ENCODE measurements around the gene CYP1A2. TPM values are rescaled to one million over a fixed set of nuclear protein-coding genes. Genes with fewer than 3 reads are reported as not detected.

The CYP1A2 gene
- total and polyA plus RNA-seq, 9 of the 15 experiments (the other 6 are each of a cell fraction or from before 2014, with no cell fraction given) = not detected

DNA sequence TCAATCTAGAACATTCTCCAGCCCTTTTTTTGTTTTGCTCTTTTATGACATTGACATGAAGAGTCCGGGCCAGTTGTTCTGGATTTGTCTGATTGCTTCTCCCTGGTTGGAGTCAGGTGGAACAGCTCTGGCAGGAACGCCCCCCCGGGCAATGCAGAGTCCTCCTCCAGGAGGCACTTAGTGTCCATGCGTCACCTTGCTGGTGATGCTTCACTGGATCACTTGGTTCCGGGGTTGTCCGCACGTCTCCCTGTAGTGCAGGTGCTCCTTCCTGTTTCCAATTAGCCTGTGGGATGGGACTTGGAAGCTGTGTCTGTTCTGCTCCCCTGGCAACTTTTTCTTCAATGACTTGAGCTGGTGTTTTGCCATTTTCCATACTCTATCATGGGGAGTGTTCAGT lies 43.0 kb downstream of the CYP1A2 start (continued):
- TF ChIP-seq, protein P1, sequence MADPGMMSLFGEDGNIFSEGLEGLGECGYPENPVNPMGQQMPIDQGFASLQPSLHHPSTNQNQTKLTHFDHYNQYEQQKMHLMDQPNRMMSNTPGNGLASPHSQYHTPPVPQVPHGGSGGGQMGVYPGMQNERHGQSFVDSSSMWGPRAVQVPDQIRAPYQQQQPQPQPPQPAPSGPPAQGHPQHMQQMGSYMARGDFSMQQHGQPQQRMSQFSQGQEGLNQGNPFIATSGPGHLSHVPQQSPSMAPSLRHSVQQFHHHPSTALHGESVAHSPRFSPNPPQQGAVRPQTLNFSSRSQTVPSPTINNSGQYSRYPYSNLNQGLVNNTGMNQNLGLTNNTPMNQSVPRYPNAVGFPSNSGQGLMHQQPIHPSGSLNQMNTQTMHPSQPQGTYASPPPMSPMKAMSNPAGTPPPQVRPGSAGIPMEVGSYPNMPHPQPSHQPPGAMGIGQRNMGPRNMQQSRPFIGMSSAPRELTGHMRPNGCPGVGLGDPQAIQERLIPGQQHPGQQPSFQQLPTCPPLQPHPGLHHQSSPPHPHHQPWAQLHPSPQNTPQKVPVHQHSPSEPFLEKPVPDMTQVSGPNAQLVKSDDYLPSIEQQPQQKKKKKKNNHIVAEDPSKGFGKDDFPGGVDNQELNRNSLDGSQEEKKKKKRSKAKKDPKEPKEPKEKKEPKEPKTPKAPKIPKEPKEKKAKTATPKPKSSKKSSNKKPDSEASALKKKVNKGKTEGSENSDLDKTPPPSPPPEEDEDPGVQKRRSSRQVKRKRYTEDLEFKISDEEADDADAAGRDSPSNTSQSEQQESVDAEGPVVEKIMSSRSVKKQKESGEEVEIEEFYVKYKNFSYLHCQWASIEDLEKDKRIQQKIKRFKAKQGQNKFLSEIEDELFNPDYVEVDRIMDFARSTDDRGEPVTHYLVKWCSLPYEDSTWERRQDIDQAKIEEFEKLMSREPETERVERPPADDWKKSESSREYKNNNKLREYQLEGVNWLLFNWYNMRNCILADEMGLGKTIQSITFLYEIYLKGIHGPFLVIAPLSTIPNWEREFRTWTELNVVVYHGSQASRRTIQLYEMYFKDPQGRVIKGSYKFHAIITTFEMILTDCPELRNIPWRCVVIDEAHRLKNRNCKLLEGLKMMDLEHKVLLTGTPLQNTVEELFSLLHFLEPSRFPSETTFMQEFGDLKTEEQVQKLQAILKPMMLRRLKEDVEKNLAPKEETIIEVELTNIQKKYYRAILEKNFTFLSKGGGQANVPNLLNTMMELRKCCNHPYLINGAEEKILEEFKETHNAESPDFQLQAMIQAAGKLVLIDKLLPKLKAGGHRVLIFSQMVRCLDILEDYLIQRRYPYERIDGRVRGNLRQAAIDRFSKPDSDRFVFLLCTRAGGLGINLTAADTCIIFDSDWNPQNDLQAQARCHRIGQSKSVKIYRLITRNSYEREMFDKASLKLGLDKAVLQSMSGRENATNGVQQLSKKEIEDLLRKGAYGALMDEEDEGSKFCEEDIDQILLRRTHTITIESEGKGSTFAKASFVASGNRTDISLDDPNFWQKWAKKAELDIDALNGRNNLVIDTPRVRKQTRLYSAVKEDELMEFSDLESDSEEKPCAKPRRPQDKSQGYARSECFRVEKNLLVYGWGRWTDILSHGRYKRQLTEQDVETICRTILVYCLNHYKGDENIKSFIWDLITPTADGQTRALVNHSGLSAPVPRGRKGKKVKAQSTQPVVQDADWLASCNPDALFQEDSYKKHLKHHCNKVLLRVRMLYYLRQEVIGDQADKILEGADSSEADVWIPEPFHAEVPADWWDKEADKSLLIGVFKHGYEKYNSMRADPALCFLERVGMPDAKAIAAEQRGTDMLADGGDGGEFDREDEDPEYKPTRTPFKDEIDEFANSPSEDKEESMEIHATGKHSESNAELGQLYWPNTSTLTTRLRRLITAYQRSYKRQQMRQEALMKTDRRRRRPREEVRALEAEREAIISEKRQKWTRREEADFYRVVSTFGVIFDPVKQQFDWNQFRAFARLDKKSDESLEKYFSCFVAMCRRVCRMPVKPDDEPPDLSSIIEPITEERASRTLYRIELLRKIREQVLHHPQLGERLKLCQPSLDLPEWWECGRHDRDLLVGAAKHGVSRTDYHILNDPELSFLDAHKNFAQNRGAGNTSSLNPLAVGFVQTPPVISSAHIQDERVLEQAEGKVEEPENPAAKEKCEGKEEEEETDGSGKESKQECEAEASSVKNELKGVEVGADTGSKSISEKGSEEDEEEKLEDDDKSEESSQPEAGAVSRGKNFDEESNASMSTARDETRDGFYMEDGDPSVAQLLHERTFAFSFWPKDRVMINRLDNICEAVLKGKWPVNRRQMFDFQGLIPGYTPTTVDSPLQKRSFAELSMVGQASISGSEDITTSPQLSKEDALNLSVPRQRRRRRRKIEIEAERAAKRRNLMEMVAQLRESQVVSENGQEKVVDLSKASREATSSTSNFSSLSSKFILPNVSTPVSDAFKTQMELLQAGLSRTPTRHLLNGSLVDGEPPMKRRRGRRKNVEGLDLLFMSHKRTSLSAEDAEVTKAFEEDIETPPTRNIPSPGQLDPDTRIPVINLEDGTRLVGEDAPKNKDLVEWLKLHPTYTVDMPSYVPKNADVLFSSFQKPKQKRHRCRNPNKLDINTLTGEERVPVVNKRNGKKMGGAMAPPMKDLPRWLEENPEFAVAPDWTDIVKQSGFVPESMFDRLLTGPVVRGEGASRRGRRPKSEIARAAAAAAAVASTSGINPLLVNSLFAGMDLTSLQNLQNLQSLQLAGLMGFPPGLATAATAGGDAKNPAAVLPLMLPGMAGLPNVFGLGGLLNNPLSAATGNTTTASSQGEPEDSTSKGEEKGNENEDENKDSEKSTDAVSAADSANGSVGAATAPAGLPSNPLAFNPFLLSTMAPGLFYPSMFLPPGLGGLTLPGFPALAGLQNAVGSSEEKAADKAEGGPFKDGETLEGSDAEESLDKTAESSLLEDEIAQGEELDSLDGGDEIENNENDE (IDR thresholded peaks at IDR 0.05; ENCODE audit: low read depth, low read length) = no peak
- no peak for TF ChIP-seq MED1 (CRISPR knock-in tag; IDR thresholded peaks at IDR 0.05; ENCODE audit: borderline replicate concordance)
- TF ChIP-seq, protein P2, sequence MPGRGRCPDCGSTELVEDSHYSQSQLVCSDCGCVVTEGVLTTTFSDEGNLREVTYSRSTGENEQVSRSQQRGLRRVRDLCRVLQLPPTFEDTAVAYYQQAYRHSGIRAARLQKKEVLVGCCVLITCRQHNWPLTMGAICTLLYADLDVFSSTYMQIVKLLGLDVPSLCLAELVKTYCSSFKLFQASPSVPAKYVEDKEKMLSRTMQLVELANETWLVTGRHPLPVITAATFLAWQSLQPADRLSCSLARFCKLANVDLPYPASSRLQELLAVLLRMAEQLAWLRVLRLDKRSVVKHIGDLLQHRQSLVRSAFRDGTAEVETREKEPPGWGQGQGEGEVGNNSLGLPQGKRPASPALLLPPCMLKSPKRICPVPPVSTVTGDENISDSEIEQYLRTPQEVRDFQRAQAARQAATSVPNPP (IDR thresholded peaks at IDR 0.05; ENCODE audit: borderline replicate concordance, insufficient read depth, insufficient read length) = no peak

All from K562 (cell line).